Lower leg skin (tissue), 3 donors: Measurements from ENCODE around the gene KIAA0825.

Experiments
- POLR2A ChIP-seq, 2 donors: fragments of 450-650 bp; IDR thresholded peaks; one replicate each; pipeline ENCODE4 v1.6.1; 2016 to 2017; ENCODE audit warnings: antibody characterized with exemption in 2 of 2, mild to moderate bottlenecking in 1 of 2, moderate library complexity in 1 of 2
- TF ChIP-seq, protein P1 (sequence below), 3 donors: fragments of 450-650 bp; IDR thresholded peaks; one replicate each; pipeline ENCODE4 v1.5.1; 2016; ENCODE audit warnings: antibody characterized with exemption in 3 of 3, mild to moderate bottlenecking in 3 of 3, moderate library complexity in 2 of 3

DNA sequence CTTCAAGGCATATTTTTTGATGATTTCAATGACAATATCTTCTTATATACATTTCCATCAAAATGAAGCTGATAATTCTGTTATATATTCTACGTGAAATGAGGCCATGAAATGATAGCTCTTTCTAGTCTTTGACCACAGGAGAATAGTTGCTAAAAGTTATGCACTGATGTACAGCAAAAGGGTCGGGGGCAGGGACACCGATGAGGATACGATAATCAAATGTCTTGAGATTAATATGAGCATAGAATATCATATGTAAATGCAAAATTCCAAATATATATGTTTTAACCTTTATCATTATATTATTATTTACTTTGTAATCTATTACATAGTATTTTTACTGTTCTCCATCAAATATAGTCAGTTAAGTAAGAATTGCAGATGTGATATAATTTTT lies 264.8 kb downstream of the KIAA0825 start:
- TF ChIP-seq, protein P1, sequence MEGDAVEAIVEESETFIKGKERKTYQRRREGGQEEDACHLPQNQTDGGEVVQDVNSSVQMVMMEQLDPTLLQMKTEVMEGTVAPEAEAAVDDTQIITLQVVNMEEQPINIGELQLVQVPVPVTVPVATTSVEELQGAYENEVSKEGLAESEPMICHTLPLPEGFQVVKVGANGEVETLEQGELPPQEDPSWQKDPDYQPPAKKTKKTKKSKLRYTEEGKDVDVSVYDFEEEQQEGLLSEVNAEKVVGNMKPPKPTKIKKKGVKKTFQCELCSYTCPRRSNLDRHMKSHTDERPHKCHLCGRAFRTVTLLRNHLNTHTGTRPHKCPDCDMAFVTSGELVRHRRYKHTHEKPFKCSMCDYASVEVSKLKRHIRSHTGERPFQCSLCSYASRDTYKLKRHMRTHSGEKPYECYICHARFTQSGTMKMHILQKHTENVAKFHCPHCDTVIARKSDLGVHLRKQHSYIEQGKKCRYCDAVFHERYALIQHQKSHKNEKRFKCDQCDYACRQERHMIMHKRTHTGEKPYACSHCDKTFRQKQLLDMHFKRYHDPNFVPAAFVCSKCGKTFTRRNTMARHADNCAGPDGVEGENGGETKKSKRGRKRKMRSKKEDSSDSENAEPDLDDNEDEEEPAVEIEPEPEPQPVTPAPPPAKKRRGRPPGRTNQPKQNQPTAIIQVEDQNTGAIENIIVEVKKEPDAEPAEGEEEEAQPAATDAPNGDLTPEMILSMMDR (IDR thresholded peaks at IDR 0.05) = no peak
- TF ChIP-seq POLR2A (IDR thresholded peaks at IDR 0.05) = no peak
